Thyroid gland (tissue), 4 donors: ENCODE results near the gene RMND5A.

Experiments used
- POLR2A ChIP-seq, 2 donors: fragments of 450-650 bp; IDR thresholded peaks; one replicate each; pipeline ENCODE4 v1.6.1; 2017; ENCODE audit warnings: antibody characterized with exemption in 2 of 2, mild to moderate bottlenecking in 2 of 2, moderate library complexity in 1 of 2
- TF ChIP-seq, protein P1 (sequence below), 6 experiments: fragments of 200-600 bp in 3 of 6; fragments of 450-650 bp in 3 of 6; sonication (generic) in 3 of 6; IDR thresholded peaks; one replicate each; pipeline ENCODE4 v1.5.1; 2016 to 2019; ENCODE audit warnings: antibody characterized with exemption in 6 of 6, mild to moderate bottlenecking in 2 of 6, inconsistent platforms in 1 of 6, moderate library complexity in 1 of 6

DNA sequence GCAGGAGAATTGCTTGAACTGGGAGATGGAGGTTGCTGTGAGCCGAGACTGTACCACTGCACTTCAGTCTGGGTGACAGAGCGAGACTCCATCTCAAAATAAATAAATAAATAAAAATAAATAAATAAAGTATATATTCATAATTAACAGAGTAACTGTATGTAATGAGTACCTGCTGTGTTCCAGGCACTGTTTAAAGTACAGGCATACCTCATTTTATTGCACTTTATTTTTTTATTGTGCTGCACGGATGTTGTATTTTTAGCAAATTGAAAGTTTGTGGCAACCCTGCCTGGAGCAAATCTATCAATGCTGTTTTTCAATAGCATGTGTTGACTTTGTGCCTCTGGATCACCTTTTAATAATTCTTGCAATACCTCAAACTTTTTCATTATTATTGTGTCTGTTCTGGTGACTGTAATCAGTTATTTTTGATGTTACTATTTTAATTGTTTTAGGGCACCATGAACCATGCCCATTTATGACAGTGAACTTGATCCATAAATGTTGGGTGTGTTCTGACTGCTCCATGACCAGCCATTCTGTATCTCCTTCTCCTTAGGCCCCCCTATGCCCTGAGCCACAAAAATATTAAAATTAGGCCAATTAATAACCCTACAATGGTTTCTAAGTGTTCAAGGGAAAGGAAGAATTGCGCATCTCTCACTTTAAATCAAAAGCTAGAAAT is 98.2 kb downstream of the RMND5A start:
- TF ChIP-seq, protein P1, sequence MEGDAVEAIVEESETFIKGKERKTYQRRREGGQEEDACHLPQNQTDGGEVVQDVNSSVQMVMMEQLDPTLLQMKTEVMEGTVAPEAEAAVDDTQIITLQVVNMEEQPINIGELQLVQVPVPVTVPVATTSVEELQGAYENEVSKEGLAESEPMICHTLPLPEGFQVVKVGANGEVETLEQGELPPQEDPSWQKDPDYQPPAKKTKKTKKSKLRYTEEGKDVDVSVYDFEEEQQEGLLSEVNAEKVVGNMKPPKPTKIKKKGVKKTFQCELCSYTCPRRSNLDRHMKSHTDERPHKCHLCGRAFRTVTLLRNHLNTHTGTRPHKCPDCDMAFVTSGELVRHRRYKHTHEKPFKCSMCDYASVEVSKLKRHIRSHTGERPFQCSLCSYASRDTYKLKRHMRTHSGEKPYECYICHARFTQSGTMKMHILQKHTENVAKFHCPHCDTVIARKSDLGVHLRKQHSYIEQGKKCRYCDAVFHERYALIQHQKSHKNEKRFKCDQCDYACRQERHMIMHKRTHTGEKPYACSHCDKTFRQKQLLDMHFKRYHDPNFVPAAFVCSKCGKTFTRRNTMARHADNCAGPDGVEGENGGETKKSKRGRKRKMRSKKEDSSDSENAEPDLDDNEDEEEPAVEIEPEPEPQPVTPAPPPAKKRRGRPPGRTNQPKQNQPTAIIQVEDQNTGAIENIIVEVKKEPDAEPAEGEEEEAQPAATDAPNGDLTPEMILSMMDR (IDR thresholded peaks at IDR 0.05), result no peak
- TF ChIP-seq POLR2A (IDR thresholded peaks at IDR 0.05), result no peak
